GM12865 (cell line): ENCODE results near the gene RUNX1.

Experiments
- DNase-seq: peaks from one replicate; pipeline ENCODE4 v3.0.0; 2010; ENCODE audit warnings: low read depth
- H3K4me3 ChIP-seq: 2 replicates; pipeline ENCODE4 v1.5.1; 2011; ENCODE audit warnings: mild to moderate bottlenecking, low read depth, low read length, control low read depth
- CTCF ChIP-seq: IDR thresholded peaks from 2 replicates; pipeline ENCODE4 v1.5.1; 2011; ENCODE audit warnings: low read length, control low read depth, low read depth, inconsistent platforms; ENCODE audit not compliant: insufficient read depth; ENCODE audit errors: missing control alignments

The RUNX1 gene

DNA sequence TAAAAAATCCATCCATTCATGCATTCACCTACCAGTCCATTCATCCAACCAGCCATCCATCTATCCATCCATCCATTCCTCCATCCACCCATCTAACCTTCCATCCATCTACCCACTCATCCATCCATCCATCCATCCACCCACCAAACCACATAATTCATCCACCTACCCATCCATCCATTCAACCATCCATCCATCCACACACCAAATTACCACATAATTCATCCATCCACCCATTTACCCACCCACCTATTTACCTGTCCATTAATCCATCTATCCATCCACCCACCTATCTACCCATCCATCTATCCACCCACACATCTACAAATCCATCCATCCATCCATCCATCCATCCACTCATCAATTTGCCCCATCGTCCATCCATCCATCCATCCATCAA lies 308.9 kb downstream of the RUNX1 start:
- no peak for DNase-seq
- H3K4me3 ChIP-seq: no peak overlapping the region
- TF ChIP-seq CTCF: no peak
